GM12878 (cell line): ENCODE measurements around the gene ARL5C. TPM values are rescaled to one million over a fixed set of nuclear protein-coding genes. Genes with fewer than 3 reads are reported as not detected.

ENCODE experiments used
- CBFB ChIP-seq: IDR thresholded peaks from 2 replicates; pipeline ENCODE4 v1.6.1; 2016; ENCODE audit warnings: antibody characterized with exemption, low read depth
- EGR1 ChIP-seq, 2 experiments: IDR thresholded peaks; 1 replicate in 1 of 2; 2 replicates in 1 of 2; pipeline ENCODE4 v1.6.1; 2011 to 2012; ENCODE audit warnings: low read depth in 2 of 2, low read length in 2 of 2, borderline replicate concordance in 1 of 2, mild to moderate bottlenecking in 1 of 2, moderate library complexity in 1 of 2
- FOS ChIP-seq: IDR thresholded peaks from 3 replicates; pipeline ENCODE4 v1.6.1; 2011; ENCODE audit warnings: borderline replicate concordance; ENCODE audit not compliant: insufficient read length; ENCODE audit errors: extremely low read depth
- HSF1 ChIP-seq: fragments of 150-350 bp; IDR thresholded peaks from 2 replicates; pipeline ENCODE4 v1.6.1; 2014; ENCODE audit warnings: mild to moderate bottlenecking, low read depth, low read length
- MLLT1 ChIP-seq: fragments of 450-650 bp; IDR thresholded peaks from 2 replicates; pipeline ENCODE4 v1.6.1; 2016; ENCODE audit warnings: mild to moderate bottlenecking
- MXI1 ChIP-seq: fragments of 150-350 bp; IDR thresholded peaks from 2 replicates; pipeline ENCODE4 v1.6.1; 2011; ENCODE audit warnings: low read depth, mild to moderate bottlenecking, inconsistent platforms, low read length, improper control_type of control experiment
- MYB ChIP-seq: fragments of 150-350 bp; IDR thresholded peaks from 2 replicates; pipeline ENCODE4 v1.6.1; 2014; ENCODE audit warnings: mild to moderate bottlenecking, low read depth, low read length, borderline replicate concordance
- PML ChIP-seq: IDR thresholded peaks from 2 replicates; pipeline ENCODE4 v1.6.1; 2012; ENCODE audit warnings: low read length, inconsistent platforms
- REST ChIP-seq: IDR thresholded peaks from 2 replicates; pipeline ENCODE4 v1.6.1; 2012; ENCODE audit warnings: mild to moderate bottlenecking, low read depth, low read length
- SIN3A ChIP-seq: IDR thresholded peaks from 2 replicates; pipeline ENCODE4 v1.6.1; 2012; ENCODE audit warnings: low read depth, low read length, improper control_type of control experiment
- TAF1 ChIP-seq: IDR thresholded peaks from 2 replicates; pipeline ENCODE4 v1.6.1; 2011; ENCODE audit warnings: mild to moderate bottlenecking, low read depth, low read length, borderline replicate concordance
- polyA plus RNA-seq, 11 experiments: library from polyadenylated mRNA; depleted of rRNA in 4 of 11; unstranded in 6 of 11; stranded (reverse) in 5 of 11; fragments of >200 nt; fragmentation: Nextera tagmentation in 4 of 11; fragmentation: Illumina TruSeq in 1 of 11; extraction: Ambion mirVana in 4 of 11; extraction: Trizol in 1 of 11; gene quantifications; 1 replicate in 1 of 11; 2 replicates in 10 of 11; pipeline versions ENCODE4 v1.2.1 to v1.2.3, GENCODE V29; 2011 to 2016; ENCODE audit warnings: inconsistent platforms in 2 of 11, missing spikeins in 2 of 11, low read depth in 1 of 11
- total RNA-seq, 4 experiments: library from RNA; depleted of rRNA in 3 of 4; stranded (reverse); fragments of >200 nt in 3 of 4; fragmentation: Illumina TruSeq in 1 of 4; extraction: Trizol in 1 of 4; gene quantifications; 2 replicates each; pipeline versions ENCODE4 v1.2.1 to v1.2.3, GENCODE V29; 2013 to 2021
- TF ChIP-seq, protein P1 (sequence below): fragments of 450-650 bp; IDR thresholded peaks from 2 replicates; pipeline ENCODE4 v1.6.1; 2016; ENCODE audit warnings: mild to moderate bottlenecking, moderate library complexity, borderline replicate concordance
- TF ChIP-seq, protein P2 (sequence below): IDR thresholded peaks from 2 replicates; pipeline ENCODE4 v1.6.1; 2011; ENCODE audit warnings: borderline replicate concordance, low read depth, mild to moderate bottlenecking, moderate library complexity, low read length; ENCODE audit not compliant: insufficient read depth, poor library complexity, severe bottlenecking

ARL5C gene
- total and polyA plus RNA-seq, 10 of the 15 experiments (the other 5 are each of a cell fraction or from before 2014, with no cell fraction given), result not detected

DNA sequence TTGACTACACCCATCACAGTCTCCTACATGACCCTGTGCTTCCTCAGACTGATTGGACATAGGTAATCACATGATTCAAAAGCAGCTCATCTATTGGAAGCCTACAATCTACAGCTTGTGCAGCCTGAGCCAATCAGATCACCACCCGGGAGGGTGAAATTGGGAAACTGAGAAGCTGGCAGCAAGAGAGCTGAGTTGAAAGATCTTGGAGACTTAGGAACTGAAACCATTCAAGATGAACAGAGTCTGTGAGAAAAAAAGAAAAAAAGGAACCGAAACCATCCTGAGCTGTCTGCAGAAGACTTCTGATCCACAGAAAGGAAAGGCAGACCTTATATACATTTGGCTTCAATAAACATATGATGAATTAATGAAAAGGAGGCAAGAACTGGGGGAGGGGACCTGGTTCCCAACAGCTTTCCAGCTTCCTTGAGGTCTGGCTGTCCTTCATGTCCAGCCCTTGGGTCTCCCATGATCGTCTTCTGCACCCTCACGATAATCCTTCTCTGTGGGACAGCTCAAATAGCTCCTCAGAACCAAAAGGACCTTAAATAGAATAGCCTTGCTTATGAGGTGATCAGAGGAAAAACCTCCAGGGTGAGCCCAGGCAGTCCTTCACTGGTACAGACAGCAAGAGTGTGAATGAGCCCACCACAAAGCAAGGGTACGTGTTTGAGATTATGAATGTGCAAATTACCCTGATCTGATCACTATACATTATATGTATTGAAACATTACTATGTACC, 47.1 kb downstream of the ARL5C start (continued):
- no peak for TF ChIP-seq REST
- TF ChIP-seq, protein P1, sequence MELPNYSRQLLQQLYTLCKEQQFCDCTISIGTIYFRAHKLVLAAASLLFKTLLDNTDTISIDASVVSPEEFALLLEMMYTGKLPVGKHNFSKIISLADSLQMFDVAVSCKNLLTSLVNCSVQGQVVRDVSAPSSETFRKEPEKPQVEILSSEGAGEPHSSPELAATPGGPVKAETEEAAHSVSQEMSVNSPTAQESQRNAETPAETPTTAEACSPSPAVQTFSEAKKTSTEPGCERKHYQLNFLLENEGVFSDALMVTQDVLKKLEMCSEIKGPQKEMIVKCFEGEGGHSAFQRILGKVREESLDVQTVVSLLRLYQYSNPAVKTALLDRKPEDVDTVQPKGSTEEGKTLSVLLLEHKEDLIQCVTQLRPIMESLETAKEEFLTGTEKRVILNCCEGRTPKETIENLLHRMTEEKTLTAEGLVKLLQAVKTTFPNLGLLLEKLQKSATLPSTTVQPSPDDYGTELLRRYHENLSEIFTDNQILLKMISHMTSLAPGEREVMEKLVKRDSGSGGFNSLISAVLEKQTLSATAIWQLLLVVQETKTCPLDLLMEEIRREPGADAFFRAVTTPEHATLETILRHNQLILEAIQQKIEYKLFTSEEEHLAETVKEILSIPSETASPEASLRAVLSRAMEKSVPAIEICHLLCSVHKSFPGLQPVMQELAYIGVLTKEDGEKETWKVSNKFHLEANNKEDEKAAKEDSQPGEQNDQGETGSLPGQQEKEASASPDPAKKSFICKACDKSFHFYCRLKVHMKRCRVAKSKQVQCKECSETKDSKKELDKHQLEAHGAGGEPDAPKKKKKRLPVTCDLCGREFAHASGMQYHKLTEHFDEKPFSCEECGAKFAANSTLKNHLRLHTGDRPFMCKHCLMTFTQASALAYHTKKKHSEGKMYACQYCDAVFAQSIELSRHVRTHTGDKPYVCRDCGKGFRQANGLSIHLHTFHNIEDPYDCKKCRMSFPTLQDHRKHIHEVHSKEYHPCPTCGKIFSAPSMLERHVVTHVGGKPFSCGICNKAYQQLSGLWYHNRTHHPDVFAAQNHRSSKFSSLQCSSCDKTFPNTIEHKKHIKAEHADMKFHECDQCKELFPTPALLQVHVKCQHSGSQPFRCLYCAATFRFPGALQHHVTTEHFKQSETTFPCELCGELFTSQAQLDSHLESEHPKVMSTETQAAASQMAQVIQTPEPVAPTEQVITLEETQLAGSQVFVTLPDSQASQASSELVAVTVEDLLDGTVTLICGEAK, result no peak
- TF ChIP-seq FOS, result no peak
- no peak for TF ChIP-seq SIN3A
- TF ChIP-seq MLLT1, result no peak
- no peak for TF ChIP-seq PML
- TF ChIP-seq HSF1, result no peak
- no peak for TF ChIP-seq EGR1 (IDR thresholded peaks at IDR 0.05; ENCODE audit: borderline replicate concordance in 1 of 2, low read depth in 2 of 2, low read length in 2 of 2)
- TF ChIP-seq CBFB, result no peak
- TF ChIP-seq, protein P2, sequence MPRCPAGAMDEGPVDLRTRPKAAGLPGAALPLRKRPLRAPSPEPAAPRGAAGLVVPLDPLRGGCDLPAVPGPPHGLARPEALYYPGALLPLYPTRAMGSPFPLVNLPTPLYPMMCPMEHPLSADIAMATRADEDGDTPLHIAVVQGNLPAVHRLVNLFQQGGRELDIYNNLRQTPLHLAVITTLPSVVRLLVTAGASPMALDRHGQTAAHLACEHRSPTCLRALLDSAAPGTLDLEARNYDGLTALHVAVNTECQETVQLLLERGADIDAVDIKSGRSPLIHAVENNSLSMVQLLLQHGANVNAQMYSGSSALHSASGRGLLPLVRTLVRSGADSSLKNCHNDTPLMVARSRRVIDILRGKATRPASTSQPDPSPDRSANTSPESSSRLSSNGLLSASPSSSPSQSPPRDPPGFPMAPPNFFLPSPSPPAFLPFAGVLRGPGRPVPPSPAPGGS, result no peak
- no peak for TF ChIP-seq TAF1
- TF ChIP-seq MXI1, result no peak
- TF ChIP-seq MYB, result no peak
